NCI-H1694 treated with DMSO at 0.1 percent for 48 hours (cell line): ENCODE measurements around the gene SERGEF.

Source experiments
- DNase-seq: peaks from one replicate; lab custom pipeline; 2025; lab: John Stamatoyannopoulos, UW

Gene SERGEF

GRCh38 chr11:17770917-17771316, 241.9 kb downstream of the SERGEF start:
- no peak for DNase-seq

- no peak for DNase-seq
Measured at GRCh38 chr11:17770048-17770652, 242.7 kb downstream of the SERGEF start.

GRCh38 chr11:17769218-17769617, 243.6 kb downstream of the SERGEF start:
- no peak for DNase-seq

GRCh38 chr11:17768547-17768946, 244.3 kb downstream of the SERGEF start:
- DNase-seq, result no peak

GRCh38 chr11:17767914-17768313, 244.9 kb downstream of the SERGEF start:
- no peak for DNase-seq

- DNase-seq, result no peak
Measured at GRCh38 chr11:17767301-17767885, 245.5 kb downstream of the SERGEF start.

- DNase-seq, result no peak
Measured at GRCh38 chr11:17766590-17766989, 246.3 kb downstream of the SERGEF start.

GRCh38 chr11:17766073-17766359, 246.8 kb downstream of the SERGEF start:
- DNase-seq, result no peak

- no peak for DNase-seq
Measured at GRCh38 chr11:17765356-17766072, 247.3 kb downstream of the SERGEF start.

- DNase-seq, result no peak
Measured at GRCh38 chr11:17764446-17765218, 248.2 kb downstream of the SERGEF start.

- no peak for DNase-seq
Measured at GRCh38 chr11:17763703-17764102, 249.1 kb downstream of the SERGEF start.

GRCh38 chr11:17763244-17763643, 249.6 kb downstream of the SERGEF start:
- DNase-seq, result no peak

- DNase-seq, result no peak
Measured at GRCh38 chr11:17762309-17762974, 250.4 kb downstream of the SERGEF start.

- no peak for DNase-seq
Measured at GRCh38 chr11:17760102-17761029, 252.5 kb downstream of the SERGEF start.

- no peak for DNase-seq
Measured at GRCh38 chr11:17755891-17756290, 257.0 kb downstream of the SERGEF start.

GRCh38 chr11:17753641-17754040, 259.2 kb downstream of the SERGEF start:
- DNase-seq, result no peak

GRCh38 chr11:17753153-17753552, 259.7 kb downstream of the SERGEF start:
- no peak for DNase-seq

- DNase-seq, result no peak
Measured at GRCh38 chr11:17752144-17752543, 260.7 kb downstream of the SERGEF start.

- DNase-seq, result no peak
Measured at GRCh38 chr11:17751558-17751957, 261.3 kb downstream of the SERGEF start.

GRCh38 chr11:17750801-17751165, 262.1 kb downstream of the SERGEF start:
- DNase-seq, result no peak
